OCI-LY7 (cell line): ENCODE results near the gene GTF3C2.

Source experiments
- EZH2phosphoT487 ChIP-seq: fragments of 200-600 bp; sonication (generic); IDR thresholded peaks from 2 replicates; pipeline ENCODE4 v1.6.1; 2018; ENCODE audit warnings: low read depth, borderline replicate concordance, mild to moderate bottlenecking, mixed run types, antibody characterized with exemption, low read length, moderate library complexity, mixed read lengths
- TF ChIP-seq, protein P1 (sequence below): fragments of 200-600 bp; sonication (generic); conservative IDR thresholded peaks from 2 replicates; pipeline ENCODE4 v1.5.1; 2014; ENCODE audit warnings: mild to moderate bottlenecking, antibody characterized with exemption, low read length, moderate library complexity, mixed read lengths

DNA sequence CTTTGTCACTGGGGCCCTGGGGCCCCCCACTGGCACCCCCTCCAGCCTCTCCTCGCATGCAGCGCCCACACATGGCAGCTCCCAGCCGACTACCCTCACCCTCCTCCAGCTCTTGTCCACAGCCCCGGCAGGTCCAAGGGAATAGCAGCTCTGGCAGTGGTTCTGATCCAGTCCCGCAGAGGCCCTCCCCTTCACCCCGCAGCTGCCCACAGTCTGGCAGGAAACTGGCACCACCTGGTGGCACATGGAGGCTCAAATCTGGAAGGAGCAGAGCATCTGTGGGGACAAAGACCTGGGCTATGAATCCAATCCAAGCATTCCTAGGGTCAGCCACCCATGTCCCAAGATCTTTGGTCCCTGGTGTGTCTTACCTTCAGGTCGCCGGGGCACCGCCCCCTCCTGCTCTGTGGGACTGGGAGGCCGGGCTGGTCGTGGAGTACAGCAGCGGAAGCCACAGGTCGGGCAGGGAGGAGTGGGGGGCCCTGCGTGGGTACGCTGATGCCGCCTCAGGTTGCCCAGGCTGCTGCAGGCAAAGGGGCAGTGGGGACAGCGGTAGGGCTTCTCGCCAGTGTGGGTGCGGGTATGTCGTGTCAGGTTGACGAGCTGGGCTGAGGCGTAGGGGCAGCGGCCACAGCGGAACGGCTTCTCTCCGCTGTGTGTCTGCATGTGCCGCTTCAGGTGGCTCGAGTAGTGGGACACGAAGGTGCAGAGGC, 21.7 kb upstream of the GTF3C2 start:
- TF ChIP-seq, protein P1, sequence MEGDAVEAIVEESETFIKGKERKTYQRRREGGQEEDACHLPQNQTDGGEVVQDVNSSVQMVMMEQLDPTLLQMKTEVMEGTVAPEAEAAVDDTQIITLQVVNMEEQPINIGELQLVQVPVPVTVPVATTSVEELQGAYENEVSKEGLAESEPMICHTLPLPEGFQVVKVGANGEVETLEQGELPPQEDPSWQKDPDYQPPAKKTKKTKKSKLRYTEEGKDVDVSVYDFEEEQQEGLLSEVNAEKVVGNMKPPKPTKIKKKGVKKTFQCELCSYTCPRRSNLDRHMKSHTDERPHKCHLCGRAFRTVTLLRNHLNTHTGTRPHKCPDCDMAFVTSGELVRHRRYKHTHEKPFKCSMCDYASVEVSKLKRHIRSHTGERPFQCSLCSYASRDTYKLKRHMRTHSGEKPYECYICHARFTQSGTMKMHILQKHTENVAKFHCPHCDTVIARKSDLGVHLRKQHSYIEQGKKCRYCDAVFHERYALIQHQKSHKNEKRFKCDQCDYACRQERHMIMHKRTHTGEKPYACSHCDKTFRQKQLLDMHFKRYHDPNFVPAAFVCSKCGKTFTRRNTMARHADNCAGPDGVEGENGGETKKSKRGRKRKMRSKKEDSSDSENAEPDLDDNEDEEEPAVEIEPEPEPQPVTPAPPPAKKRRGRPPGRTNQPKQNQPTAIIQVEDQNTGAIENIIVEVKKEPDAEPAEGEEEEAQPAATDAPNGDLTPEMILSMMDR, result peak; percentile 51
- no peak for TF ChIP-seq EZH2phosphoT487
